ENCODE results near the gene MYLK2.

- TF ChIP-seq REST (IDR thresholded peaks at IDR 0.05; ENCODE audit: insufficient read depth in 1 of 2, low read depth in 2 of 2, low read length in 2 of 2) (no peak), TAF1 (IDR thresholded peaks at IDR 0.05; ENCODE audit: borderline replicate concordance, insufficient read depth, low read length) (no peak)
Observed at GRCh38 chr20:31806564-31807355, 12.4 kb upstream of the MYLK2 start.
